Testis (tissue), 3 donors: Measurements from ENCODE around the gene DOHH. TPM values are rescaled to one million over a fixed set of nuclear protein-coding genes. Genes with fewer than 3 reads are reported as not detected.
A peak's percentile ranks its signal among the peaks of the same experiment; 100 is the strongest.
"Not testable (repeated sequence)": the region's sequence is repeated elsewhere in the genome, so short reads cannot be mapped to it uniquely, and the experiment has no call there.

Experiments
- DNase-seq: peaks from one replicate; pipeline ENCODE4 v3.0.0-alpha.2; 2019
- H3K27ac ChIP-seq, 2 donors: fragments of 200-600 bp; sonication (generic); one replicate each; pipeline ENCODE4 v1.5.1; 2019
- H3K27me3 ChIP-seq: fragments of 200-600 bp; sonication (generic); one replicate; pipeline ENCODE4 v1.5.1; 2019
- H3K36me3 ChIP-seq: fragments of 200-600 bp; sonication (generic); one replicate; pipeline ENCODE4 v1.5.1; 2017; ENCODE audit warnings: low read depth; ENCODE audit errors: missing control alignments
- H3K4me1 ChIP-seq: fragments of 200-600 bp; sonication (generic); one replicate; pipeline ENCODE4 v1.5.1; 2019
- H3K4me3 ChIP-seq, 2 donors: fragments of 200-600 bp; sonication (generic); one replicate each; pipeline ENCODE4 v1.5.1; 2017 to 2019
- H3K9me3 ChIP-seq: fragments of 200-600 bp; sonication (generic); one replicate; pipeline ENCODE4 v1.5.1; 2017
- POLR2A ChIP-seq: fragments of 450-650 bp; IDR thresholded peaks from one replicate; pipeline ENCODE4 v1.6.1; 2017; ENCODE audit warnings: antibody characterized with exemption, mild to moderate bottlenecking, moderate library complexity
- WGBS, 2 donors: methylation state at CpG; one replicate each; pipeline ENCODE4 v1.1.5; 2018; 5-methylcytosine and 5-hydroxymethylcytosine counted together
- intact Hi-C: fragments of 100-400 bp; cut with DNase I; formaldehyde crosslinking; loops from one replicate; pipeline ENCODE4 v1.15.1; 2023; ENCODE audit warnings: low total_unique reads
- polyA plus RNA-seq: library from polyadenylated mRNA; stranded (reverse); fragments of 350-450 nt; fragmentation: Illumina TruSeq; extraction: RNeasy Lipid Tissue Mini Kit (QIAGEN cat#74804); gene quantifications from one replicate; pipeline ENCODE4 v1.2.3, GENCODE V29; 2014; ENCODE audit warnings: low read depth, low replicate concordance; ENCODE audit not compliant: insufficient read depth
- total RNA-seq, 2 donors: library from RNA; depleted of rRNA; stranded (reverse); fragments of >200 nt; gene quantifications; one replicate each; pipeline ENCODE4 v1.2.3, GENCODE V29; 2016
- TF ChIP-seq, protein P1 (sequence below), 3 experiments: fragments of 450-650 bp in 2 of 3; fragments of 200-600 bp in 1 of 3; sonication (generic) in 1 of 3; IDR thresholded peaks; one replicate each; pipeline ENCODE4 v1.5.1; 2016 to 2019; ENCODE audit warnings: antibody characterized with exemption in 3 of 3, mild to moderate bottlenecking in 2 of 3, moderate library complexity in 1 of 3

The DOHH gene
- total and polyA plus RNA-seq, 3 donors from 2014 or later: 10.7 to 29.1 (median 23.5) TPM

DNA sequence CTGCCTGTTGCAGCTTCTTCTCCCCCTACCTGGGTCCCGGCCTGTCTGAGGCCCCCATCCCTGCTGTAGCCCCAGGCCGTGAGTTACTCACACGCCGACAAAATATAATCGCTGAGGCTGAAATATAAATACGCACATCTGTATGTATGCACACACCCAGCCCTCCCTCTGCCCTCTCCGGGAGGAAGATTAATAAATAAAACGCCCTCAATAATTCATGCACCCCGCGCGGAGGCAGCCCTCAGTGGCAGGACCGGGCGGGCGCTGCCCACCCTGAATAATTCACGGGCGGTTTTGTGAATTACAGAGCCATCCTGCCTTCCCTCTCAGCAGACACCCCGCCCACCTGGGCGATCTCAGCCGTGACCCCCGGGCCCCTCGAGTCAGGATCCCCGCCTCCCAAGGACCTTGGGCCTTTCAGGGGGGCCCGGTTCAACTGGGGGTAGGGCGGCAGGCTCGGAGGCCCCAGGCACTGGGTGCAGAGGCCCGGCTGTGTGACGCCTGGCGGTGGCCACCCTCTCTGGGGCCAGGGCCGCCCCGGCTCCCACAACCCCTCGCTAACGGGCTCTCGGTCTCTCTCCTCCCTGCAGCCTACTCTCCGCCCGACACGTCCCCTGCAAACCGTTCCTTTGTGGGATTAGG lies 44.4 kb downstream of the DOHH start:
- H3K4me3 ChIP-seq: no peak overlapping the region
- H3K27ac ChIP-seq: peak overlapping the region; percentile 19 to 88
- no peaks in the 10 kb centered on the region for H3K36me3 ChIP-seq
- no peaks in the 10 kb centered on the region for H3K27me3 ChIP-seq
- H3K9me3 ChIP-seq: no peaks in the 10 kb centered on the region
- WGBS, 2 donors: 84 to 87% methylated on average over 37 of the region's 37 CpGs
- H3K4me1 ChIP-seq: peaks cover 44% of the 10 kb centered on the region
- TF ChIP-seq, protein P1, sequence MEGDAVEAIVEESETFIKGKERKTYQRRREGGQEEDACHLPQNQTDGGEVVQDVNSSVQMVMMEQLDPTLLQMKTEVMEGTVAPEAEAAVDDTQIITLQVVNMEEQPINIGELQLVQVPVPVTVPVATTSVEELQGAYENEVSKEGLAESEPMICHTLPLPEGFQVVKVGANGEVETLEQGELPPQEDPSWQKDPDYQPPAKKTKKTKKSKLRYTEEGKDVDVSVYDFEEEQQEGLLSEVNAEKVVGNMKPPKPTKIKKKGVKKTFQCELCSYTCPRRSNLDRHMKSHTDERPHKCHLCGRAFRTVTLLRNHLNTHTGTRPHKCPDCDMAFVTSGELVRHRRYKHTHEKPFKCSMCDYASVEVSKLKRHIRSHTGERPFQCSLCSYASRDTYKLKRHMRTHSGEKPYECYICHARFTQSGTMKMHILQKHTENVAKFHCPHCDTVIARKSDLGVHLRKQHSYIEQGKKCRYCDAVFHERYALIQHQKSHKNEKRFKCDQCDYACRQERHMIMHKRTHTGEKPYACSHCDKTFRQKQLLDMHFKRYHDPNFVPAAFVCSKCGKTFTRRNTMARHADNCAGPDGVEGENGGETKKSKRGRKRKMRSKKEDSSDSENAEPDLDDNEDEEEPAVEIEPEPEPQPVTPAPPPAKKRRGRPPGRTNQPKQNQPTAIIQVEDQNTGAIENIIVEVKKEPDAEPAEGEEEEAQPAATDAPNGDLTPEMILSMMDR (IDR thresholded peaks at IDR 0.05): no peak
- no peak for TF ChIP-seq POLR2A
- intact Hi-C loops: no loop called here
- no peak for DNase-seq

DNA sequence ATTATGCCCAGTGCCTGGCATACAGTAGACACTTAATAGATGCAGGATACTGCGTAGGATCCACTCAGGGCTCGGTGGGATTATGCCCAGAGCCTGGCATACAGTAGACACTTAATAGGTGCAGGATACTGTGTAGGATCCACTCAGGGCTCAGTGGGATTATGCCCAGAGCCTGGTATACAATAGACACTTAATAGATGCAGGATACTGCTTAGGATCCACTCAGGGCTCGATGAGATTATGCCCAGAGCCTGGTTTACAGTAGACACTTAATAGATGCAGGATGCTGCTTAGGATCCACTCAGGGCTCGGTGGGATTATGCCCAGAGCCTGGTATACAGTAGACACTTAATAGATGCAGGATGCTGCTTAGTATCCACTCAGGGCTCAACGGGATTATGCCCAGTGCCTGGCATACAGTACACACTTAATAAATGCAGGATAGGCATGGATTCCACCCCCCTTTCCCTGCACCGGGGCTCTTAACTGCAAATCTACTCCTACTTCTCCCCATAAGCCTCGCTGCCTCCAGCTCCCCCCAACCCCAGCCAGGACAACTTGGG lies 45.0 kb downstream of the DOHH start:
- H3K9me3 ChIP-seq: no peaks in the 10 kb centered on the region
- H3K36me3 ChIP-seq: no peaks in the 10 kb centered on the region
- no peak overlapping the region for H3K4me3 ChIP-seq
- H3K4me1 ChIP-seq: peaks cover 42% of the 10 kb centered on the region
- DNase-seq: no peak
- WGBS, 2 donors: 88 to 89% methylated on average over 7 of the region's 7 CpGs
- TF ChIP-seq, protein P1 (IDR thresholded peaks at IDR 0.05): no peak
- no peak for TF ChIP-seq POLR2A
- H3K27me3 ChIP-seq: no peaks in the 10 kb centered on the region
- intact Hi-C loops: no loop called here
- no peak overlapping the region for H3K27ac ChIP-seq

DNA sequence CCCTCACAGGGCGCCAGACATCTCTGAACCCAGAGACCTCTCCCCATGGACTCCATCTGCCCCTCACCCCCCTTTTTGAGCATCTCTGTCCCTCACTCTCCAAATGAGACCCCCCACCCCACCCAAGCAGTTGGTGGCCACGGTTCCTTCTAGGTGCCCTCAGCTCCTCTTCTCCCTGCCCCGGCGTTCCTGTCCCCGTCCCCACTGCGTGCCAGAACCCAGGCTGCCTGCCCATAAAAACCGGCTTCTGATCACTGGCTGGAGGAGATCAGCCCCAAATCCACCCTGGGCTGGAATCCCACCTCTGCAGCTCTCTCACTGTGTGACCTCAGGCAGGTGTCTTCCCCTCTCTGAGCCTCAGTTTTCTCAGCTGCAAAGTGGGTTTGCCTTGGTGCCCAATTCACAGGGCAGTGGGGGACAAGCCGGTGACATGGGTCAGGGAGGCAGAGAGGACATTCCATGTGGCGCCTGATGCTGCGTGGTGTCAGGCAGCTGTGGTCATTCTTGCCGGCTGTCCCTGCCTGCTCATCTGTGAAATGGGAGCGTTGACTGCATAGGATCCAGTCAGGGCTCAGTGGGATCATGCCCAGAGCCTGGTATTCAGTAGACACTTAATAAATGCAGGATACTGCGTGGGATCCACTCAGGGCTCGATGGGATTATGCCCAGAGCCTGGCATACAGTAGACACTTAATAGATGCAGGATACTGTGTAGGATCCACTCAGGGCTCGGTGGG lies 45.6 kb downstream of the DOHH start:
- TF ChIP-seq POLR2A: no peak
- WGBS, 2 donors: 94 to 95% methylated on average over 12 to 15 of the region's 15 CpGs
- Histone ChIP-seq H3K4me1 (peaks cover 36% of the 10 kb centered on the region), H3K36me3 (no peaks in the 10 kb centered on the region), H3K9me3 (no peaks in the 10 kb centered on the region), H3K27ac (no peak overlapping the region), H3K4me3 (no peak overlapping the region), H3K27me3 (no peaks in the 10 kb centered on the region)
- no peak for DNase-seq
- intact Hi-C loops: no loop called here

DNA sequence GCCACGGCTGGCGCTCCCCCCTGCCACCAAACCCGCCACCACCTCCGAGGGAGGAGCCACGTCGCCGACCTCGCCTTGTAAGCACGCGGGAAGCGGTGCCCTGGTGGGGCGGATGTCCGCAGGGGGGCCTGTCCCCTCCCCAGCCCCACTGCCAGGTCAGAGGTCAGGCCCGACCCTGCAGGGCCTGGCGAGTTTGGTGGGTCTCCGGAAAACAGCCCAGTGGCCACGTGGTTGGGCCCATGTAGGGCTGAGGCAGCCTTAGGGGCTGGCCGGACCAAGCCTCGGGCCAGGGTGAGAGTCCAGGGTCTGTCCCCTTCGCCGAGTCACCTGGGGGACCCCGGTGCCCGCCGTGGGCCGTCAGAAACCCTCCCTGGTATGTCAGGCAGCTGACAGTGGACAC lies 46.6 kb downstream of the DOHH start:
- intact Hi-C loops: no loop called here
- Histone ChIP-seq H3K27me3 (no peaks in the 10 kb centered on the region), H3K36me3 (no peaks in the 10 kb centered on the region), H3K4me1 (peaks cover 27% of the 10 kb centered on the region), H3K4me3 (no peak overlapping the region), H3K27ac (no peak overlapping the region), H3K9me3 (no peaks in the 10 kb centered on the region)
- TF ChIP-seq POLR2A: no peak
- TF ChIP-seq, protein P1 (IDR thresholded peaks at IDR 0.05): no peak
- 85 to 89% methylated on average over 10 to 22 of the region's 25 CpGs for WGBS, 2 donors
- no peak for DNase-seq

DNA sequence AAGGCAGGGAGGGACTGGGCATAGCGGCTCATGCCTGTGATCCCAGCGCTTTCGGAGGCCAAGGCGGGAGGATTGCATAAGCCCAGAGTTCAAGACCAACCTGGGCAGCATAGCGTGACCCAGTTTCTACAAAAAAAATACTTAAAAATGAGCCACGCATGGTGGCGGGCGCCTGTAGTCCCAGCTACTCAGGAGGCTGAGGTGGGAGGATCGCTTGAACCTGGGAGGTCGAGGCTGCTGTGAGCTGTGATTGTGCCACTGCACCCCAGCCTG lies 47.6 kb downstream of the DOHH start:
- H3K36me3 ChIP-seq, intact Hi-C loops, H3K27me3 ChIP-seq, DNase-seq, H3K9me3 ChIP-seq, H3K4me3 ChIP-seq, H3K27ac ChIP-seq: not testable (repeated sequence)
- WGBS, 2 donors: 94% methylated on average over 10 of the region's 10 CpGs
- H3K4me1 ChIP-seq: peaks cover 18% of the 10 kb centered on the region
